Adrenal gland (tissue), 5 donors: Measurements from ENCODE around the gene RAB10.

Experiments
- CTCF ChIP-seq, 6 experiments: fragments of 450-650 bp in 4 of 6; fragments of 200-600 bp in 2 of 6; sonication (generic) in 1 of 6; IDR thresholded peaks; 1 replicate in 5 of 6; 2 replicates in 1 of 6; pipeline versions ENCODE4 v1.5.1 to v1.8.0; 2016 to 2021; ENCODE audit warnings: antibody characterized with exemption in 6 of 6, mild to moderate bottlenecking in 2 of 6, moderate library complexity in 1 of 6
- POLR2A ChIP-seq, 2 donors: fragments of 450-650 bp; IDR thresholded peaks; one replicate each; pipeline ENCODE4 v1.6.1; 2017; ENCODE audit warnings: antibody characterized with exemption in 2 of 2, mild to moderate bottlenecking in 2 of 2, moderate library complexity in 1 of 2
- donor health status: DM: no; HTN: no; CAD: no.

GRCh38 chr2:26126074-26126473 is 92.2 kb downstream of the RAB10 start:
- TF ChIP-seq CTCF (IDR thresholded peaks at IDR 0.05) (no peak), POLR2A (IDR thresholded peaks at IDR 0.05) (no peak)
